ENCODE results near the gene OXCT2. TPM values are rescaled to one million over a fixed set of nuclear protein-coding genes. Genes with fewer than 3 reads are reported as not detected.

Gene OXCT2
- total and polyA plus RNA-seq, 4 donors = 0.11 to 0.47 (median 0.15) TPM

GRCh38 chr1:39802496-39803260 is 31.5 kb upstream of the OXCT2 start:
- Histone ChIP-seq H3K27ac (ENCODE audit: low read depth in 1 of 2, low read length in 2 of 2) (no peak overlapping the region), H3K9ac (ENCODE audit: low read depth in 1 of 2, low read length in 2 of 2) (no peak overlapping the region), H3K9me3 (ENCODE audit: control insufficient read depth in 4 of 4, low read length in 3 of 4) (no peaks in the 10 kb centered on the region), H3K4me3 (ENCODE audit: low read depth in 1 of 3, low read length in 3 of 3) (no peak overlapping the region), H3K36me3 (ENCODE audit: control insufficient read depth in 4 of 4, insufficient read depth in 3 of 4, low read depth in 1 of 4, low read length in 3 of 4) (no peaks in the 10 kb centered on the region), H3K27me3 (ENCODE audit: control insufficient read depth in 4 of 4, insufficient read depth in 4 of 4, low read length in 3 of 4) (no peaks in the 10 kb centered on the region), H3K4me1 (ENCODE audit: control insufficient read depth in 4 of 4, insufficient read depth in 4 of 4, low read length in 3 of 4) (peaks cover 0 to 3% (median under 1%) of the 10 kb centered on the region in 4 donors)
- WGBS = 88% methylated on average over 14 of the region's 14 CpGs
- TF ChIP-seq, protein P1, sequence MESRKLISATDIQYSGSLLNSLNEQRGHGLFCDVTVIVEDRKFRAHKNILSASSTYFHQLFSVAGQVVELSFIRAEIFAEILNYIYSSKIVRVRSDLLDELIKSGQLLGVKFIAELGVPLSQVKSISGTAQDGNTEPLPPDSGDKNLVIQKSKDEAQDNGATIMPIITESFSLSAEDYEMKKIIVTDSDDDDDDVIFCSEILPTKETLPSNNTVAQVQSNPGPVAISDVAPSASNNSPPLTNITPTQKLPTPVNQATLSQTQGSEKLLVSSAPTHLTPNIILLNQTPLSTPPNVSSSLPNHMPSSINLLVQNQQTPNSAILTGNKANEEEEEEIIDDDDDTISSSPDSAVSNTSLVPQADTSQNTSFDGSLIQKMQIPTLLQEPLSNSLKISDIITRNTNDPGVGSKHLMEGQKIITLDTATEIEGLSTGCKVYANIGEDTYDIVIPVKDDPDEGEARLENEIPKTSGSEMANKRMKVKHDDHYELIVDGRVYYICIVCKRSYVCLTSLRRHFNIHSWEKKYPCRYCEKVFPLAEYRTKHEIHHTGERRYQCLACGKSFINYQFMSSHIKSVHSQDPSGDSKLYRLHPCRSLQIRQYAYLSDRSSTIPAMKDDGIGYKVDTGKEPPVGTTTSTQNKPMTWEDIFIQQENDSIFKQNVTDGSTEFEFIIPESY (IDR thresholded peaks at IDR 0.05) = no peak
- no peak for TF ChIP-seq GABPA (IDR thresholded peaks at IDR 0.05 in 1 of 2, conservative IDR thresholded peaks at IDR 0.05 in 1 of 2)
- TF ChIP-seq EGR1 (IDR thresholded peaks at IDR 0.05; ENCODE audit: low read depth in 2 of 2) = no peak
- TF ChIP-seq TAF1 (conservative IDR thresholded peaks at IDR 0.05) = no peak
- TF ChIP-seq, protein P2, sequence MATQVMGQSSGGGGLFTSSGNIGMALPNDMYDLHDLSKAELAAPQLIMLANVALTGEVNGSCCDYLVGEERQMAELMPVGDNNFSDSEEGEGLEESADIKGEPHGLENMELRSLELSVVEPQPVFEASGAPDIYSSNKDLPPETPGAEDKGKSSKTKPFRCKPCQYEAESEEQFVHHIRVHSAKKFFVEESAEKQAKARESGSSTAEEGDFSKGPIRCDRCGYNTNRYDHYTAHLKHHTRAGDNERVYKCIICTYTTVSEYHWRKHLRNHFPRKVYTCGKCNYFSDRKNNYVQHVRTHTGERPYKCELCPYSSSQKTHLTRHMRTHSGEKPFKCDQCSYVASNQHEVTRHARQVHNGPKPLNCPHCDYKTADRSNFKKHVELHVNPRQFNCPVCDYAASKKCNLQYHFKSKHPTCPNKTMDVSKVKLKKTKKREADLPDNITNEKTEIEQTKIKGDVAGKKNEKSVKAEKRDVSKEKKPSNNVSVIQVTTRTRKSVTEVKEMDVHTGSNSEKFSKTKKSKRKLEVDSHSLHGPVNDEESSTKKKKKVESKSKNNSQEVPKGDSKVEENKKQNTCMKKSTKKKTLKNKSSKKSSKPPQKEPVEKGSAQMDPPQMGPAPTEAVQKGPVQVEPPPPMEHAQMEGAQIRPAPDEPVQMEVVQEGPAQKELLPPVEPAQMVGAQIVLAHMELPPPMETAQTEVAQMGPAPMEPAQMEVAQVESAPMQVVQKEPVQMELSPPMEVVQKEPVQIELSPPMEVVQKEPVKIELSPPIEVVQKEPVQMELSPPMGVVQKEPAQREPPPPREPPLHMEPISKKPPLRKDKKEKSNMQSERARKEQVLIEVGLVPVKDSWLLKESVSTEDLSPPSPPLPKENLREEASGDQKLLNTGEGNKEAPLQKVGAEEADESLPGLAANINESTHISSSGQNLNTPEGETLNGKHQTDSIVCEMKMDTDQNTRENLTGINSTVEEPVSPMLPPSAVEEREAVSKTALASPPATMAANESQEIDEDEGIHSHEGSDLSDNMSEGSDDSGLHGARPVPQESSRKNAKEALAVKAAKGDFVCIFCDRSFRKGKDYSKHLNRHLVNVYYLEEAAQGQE (IDR thresholded peaks at IDR 0.05) = no peak
- no peak for TF ChIP-seq ATF3 (IDR thresholded peaks at IDR 0.05)
- TF ChIP-seq MAX (IDR thresholded peaks at IDR 0.05) = no peak
- no peak for TF ChIP-seq RAD21 (IDR thresholded peaks at IDR 0.05)
- TF ChIP-seq YY1 (IDR thresholded peaks at IDR 0.05) = no peak
- no peak for TF ChIP-seq NR2F2 (IDR thresholded peaks at IDR 0.05)
- TF ChIP-seq SP1 (IDR thresholded peaks at IDR 0.05) = no peak
- no peak for TF ChIP-seq CTCF (IDR thresholded peaks at IDR 0.05; ENCODE audit: low read depth, low read length, missing input control)
- TF ChIP-seq FOXA1 (IDR thresholded peaks at IDR 0.05) = no peak
- no peak for TF ChIP-seq FOXA2 (IDR thresholded peaks at IDR 0.05)
- no peak for TF ChIP-seq HNF4A (conservative IDR thresholded peaks at IDR 0.05)
- no peak for TF ChIP-seq JUND (IDR thresholded peaks at IDR 0.05)
- no peak for TF ChIP-seq RXRA (IDR thresholded peaks at IDR 0.05)
- no peak for TF ChIP-seq HNF4G (IDR thresholded peaks at IDR 0.05)
- no peak for DNase-seq (ENCODE audit: low spot score)
